Gastroesophageal sphincter (tissue), 4 donors: ENCODE results near the gene GNAI1. TPM values are rescaled to one million over a fixed set of nuclear protein-coding genes. Genes with fewer than 3 reads are reported as not detected.

Source experiments
- ATAC-seq: fragments of 150-250 bp; one replicate; pipeline ENCODE4 v1.9.1; 2016; ENCODE audit warnings: mild to moderate bottlenecking, moderate library complexity
- H3K27ac ChIP-seq, 4 donors: fragments of 200-600 bp; sonication (generic) in 3 of 4; 1 replicate in 3 of 4; 2 replicates in 1 of 4; pipeline ENCODE4 v1.5.1; 2016 to 2019
- H3K27me3 ChIP-seq: fragments of 200-600 bp; sonication (generic); one replicate; pipeline ENCODE4 v1.5.1; 2019
- H3K36me3 ChIP-seq, 2 donors: fragments of 200-600 bp; sonication (generic); one replicate each; pipeline ENCODE4 v1.5.1; 2019; ENCODE audit warnings: control low read depth in 1 of 2
- H3K4me1 ChIP-seq, 3 donors: fragments of 200-600 bp; sonication (generic); 1 replicate in 2 of 3; 2 replicates in 1 of 3; pipeline ENCODE4 v1.5.1; 2016 to 2019; ENCODE audit warnings: control low read depth in 2 of 3
- H3K4me3 ChIP-seq, 2 donors: fragments of 200-600 bp; sonication (generic); one replicate each; pipeline ENCODE4 v1.5.1; 2019; ENCODE audit warnings: mild to moderate bottlenecking in 1 of 2, moderate library complexity in 1 of 2
- H3K9me3 ChIP-seq, 3 donors: fragments of 200-600 bp; sonication (generic); one replicate each; pipeline ENCODE4 v1.5.1; 2017 to 2019; ENCODE audit warnings: control low read depth in 2 of 3
- EP300 ChIP-seq: sonication (generic); formaldehyde crosslinking; IDR thresholded peaks from one replicate; pipeline ENCODE4 v1.6.1; 2017; ENCODE audit warnings: antibody characterized with exemption, mild to moderate bottlenecking
- POLR2A ChIP-seq, 2 donors: fragments of 450-650 bp; IDR thresholded peaks; one replicate each; pipeline ENCODE4 v1.6.1; 2017; ENCODE audit warnings: antibody characterized with exemption in 2 of 2, mild to moderate bottlenecking in 2 of 2, moderate library complexity in 1 of 2
- POLR2AphosphoS5 ChIP-seq: sonication (generic); formaldehyde crosslinking; IDR thresholded peaks from one replicate; pipeline ENCODE4 v1.6.1; 2017; ENCODE audit warnings: antibody characterized with exemption
- WGBS, 2 donors: methylation state at CpG; one replicate each; pipeline ENCODE4 v1.1.5; 2018; ENCODE audit warnings: low coverage in 1 of 2; 5-methylcytosine and 5-hydroxymethylcytosine counted together
- total RNA-seq, 4 donors: library from RNA; depleted of rRNA; stranded (reverse); fragments of >200 nt; gene quantifications; one replicate each; pipeline ENCODE4 v1.1.0, GENCODE V29; 2016
- TF ChIP-seq, protein P1 (sequence below), 4 experiments: fragments of 200-600 bp in 2 of 4; fragments of 450-650 bp in 2 of 4; sonication (generic) in 1 of 4; IDR thresholded peaks; one replicate each; pipeline ENCODE4 v1.5.1; 2017 to 2019; ENCODE audit warnings: antibody characterized with exemption in 4 of 4, mild to moderate bottlenecking in 2 of 4, moderate library complexity in 2 of 4

Gene GNAI1
- total RNA-seq, 4 donors from 2014 or later, result 76.8 to 136 (median 108) TPM

DNA sequence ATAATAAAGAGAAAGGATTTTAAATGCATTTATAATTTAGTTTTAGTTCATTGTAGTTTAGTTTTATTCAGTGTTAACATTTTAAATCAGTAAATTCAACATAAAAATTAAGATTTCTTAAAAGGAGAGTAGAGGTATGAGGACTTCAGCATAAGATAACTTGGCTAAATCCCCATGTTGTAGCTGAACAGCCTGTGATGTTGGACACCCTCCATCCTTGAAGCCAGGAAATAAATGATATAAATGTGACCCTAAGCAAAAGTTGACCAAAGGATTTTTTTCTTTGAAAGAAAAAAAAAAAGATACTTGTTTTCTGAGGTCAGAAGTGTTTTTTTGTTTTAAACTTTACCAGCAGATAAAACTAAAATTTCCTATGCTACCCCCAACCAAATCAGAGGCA, 48.7 kb downstream of the GNAI1 start:
- peaks cover 0 to 72% (median 6%) of the 10 kb centered on the region in 3 donors for H3K4me1 ChIP-seq
- no peaks in the 10 kb centered on the region for H3K36me3 ChIP-seq
- H3K4me3 ChIP-seq, result no peak overlapping the region
- no peak overlapping the region for H3K27ac ChIP-seq
- H3K27me3 ChIP-seq, result no peaks in the 10 kb centered on the region
- H3K9me3 ChIP-seq, result no peaks in the 10 kb centered on the region
- TF ChIP-seq, protein P1, sequence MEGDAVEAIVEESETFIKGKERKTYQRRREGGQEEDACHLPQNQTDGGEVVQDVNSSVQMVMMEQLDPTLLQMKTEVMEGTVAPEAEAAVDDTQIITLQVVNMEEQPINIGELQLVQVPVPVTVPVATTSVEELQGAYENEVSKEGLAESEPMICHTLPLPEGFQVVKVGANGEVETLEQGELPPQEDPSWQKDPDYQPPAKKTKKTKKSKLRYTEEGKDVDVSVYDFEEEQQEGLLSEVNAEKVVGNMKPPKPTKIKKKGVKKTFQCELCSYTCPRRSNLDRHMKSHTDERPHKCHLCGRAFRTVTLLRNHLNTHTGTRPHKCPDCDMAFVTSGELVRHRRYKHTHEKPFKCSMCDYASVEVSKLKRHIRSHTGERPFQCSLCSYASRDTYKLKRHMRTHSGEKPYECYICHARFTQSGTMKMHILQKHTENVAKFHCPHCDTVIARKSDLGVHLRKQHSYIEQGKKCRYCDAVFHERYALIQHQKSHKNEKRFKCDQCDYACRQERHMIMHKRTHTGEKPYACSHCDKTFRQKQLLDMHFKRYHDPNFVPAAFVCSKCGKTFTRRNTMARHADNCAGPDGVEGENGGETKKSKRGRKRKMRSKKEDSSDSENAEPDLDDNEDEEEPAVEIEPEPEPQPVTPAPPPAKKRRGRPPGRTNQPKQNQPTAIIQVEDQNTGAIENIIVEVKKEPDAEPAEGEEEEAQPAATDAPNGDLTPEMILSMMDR (IDR thresholded peaks at IDR 0.05), result no peak
- TF ChIP-seq EP300, result no peak
- no peak for TF ChIP-seq POLR2A (IDR thresholded peaks at IDR 0.05)
- ATAC-seq, result no peak

DNA sequence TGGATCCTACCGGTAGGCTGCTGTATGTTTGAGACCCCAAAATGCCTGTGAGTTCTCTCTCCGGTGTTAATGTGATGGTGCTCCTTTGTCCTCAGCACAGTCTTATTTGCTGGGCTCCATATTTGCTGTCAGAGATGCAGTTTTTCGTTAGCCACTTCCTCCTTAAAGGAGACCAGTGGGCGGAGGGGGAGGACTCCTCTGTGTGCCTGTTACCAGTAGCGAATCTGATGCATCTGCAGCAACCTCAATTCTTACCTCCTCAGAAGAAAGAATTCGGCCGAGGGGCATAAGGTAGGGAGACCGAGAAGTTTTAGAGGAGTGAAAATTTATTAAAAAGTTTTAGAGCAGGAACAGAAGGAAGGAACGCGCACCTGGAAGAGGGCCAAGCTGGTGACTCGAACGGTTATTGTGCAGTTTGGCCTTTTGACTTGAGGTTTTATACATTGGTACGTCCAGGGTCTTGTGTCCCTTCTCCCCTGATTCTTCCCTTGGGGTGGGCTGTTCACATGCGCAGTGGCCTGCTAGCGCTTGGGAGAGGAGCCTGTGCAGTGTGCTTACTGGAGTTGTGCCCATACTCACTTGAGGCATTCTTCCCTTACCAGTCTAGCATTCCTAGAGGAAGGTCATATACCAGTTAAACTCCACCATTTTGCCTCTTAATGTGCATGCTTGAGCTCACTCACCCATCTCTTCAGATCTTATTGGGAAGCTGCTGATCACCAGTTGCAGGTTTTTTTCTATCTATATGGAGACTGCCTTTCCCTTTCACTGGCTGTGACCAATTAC, 49.5 kb downstream of the GNAI1 start:
- peaks cover 0 to 79% (median 6%) of the 10 kb centered on the region in 3 donors for H3K4me1 ChIP-seq
- H3K36me3 ChIP-seq, result no peaks in the 10 kb centered on the region
- H3K27me3 ChIP-seq, result no peaks in the 10 kb centered on the region
- no peak overlapping the region for H3K27ac ChIP-seq
- WGBS, 2 donors, result 83 to 91% methylated on average over 11 to 13 of the region's 15 CpGs
- no peaks in the 10 kb centered on the region for H3K9me3 ChIP-seq
- ATAC-seq, result no peak
- TF ChIP-seq, protein P1 (IDR thresholded peaks at IDR 0.05), result no peak
- TF ChIP-seq POLR2AphosphoS5 (no peak), EP300 (no peak), POLR2A (IDR thresholded peaks at IDR 0.05) (no peak)
- no peak overlapping the region for H3K4me3 ChIP-seq

DNA sequence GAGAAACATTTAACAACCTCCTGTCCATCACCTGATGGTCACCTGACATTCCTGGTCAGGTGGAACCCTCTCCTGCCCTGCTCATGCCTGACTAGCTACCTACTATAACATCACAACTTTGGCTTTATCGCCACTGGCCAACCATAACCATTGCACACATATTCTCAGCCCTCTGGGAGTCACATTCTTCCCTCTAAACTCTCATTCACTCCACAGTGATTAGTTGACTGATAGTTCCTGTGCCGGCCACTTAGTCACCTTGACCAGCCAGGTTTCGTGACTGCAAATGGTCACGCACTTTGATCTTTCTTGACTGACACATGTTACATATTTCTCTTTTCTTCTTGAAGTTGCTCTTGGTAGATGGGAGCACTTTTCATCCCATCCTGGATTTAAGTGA, 50.1 kb downstream of the GNAI1 start:
- no peaks in the 10 kb centered on the region for H3K36me3 ChIP-seq
- peaks cover 0 to 79% (median 6%) of the 10 kb centered on the region in 3 donors for H3K4me1 ChIP-seq
- 69 to 85% methylated on average over 4 of the region's 4 CpGs for WGBS, 2 donors

GRCh38 chr7:80185571-80185970, 50.9 kb downstream of the GNAI1 start:
- Histone ChIP-seq H3K4me3 (no peak overlapping the region), H3K9me3 (no peaks in the 10 kb centered on the region), H3K27me3 (no peaks in the 10 kb centered on the region), H3K27ac (no peak overlapping the region), H3K36me3 (no peaks in the 10 kb centered on the region), H3K4me1 (peaks cover 0 to 70% (median 6%) of the 10 kb centered on the region in 3 donors)
- no peak for TF ChIP-seq POLR2A (IDR thresholded peaks at IDR 0.05)
- WGBS, 2 donors, result 77 to 85% methylated on average over 5 to 7 of the region's 7 CpGs
- no peak for ATAC-seq

More for the DNA sequence above, 50.1 kb downstream of the GNAI1 start:
- ATAC-seq, result no peak
- Histone ChIP-seq H3K27ac (no peak overlapping the region), H3K27me3 (no peaks in the 10 kb centered on the region), H3K9me3 (no peaks in the 10 kb centered on the region), H3K4me3 (no peak overlapping the region)
- TF ChIP-seq POLR2AphosphoS5 (no peak), POLR2A (IDR thresholded peaks at IDR 0.05) (no peak), EP300 (no peak)
- TF ChIP-seq, protein P1 (IDR thresholded peaks at IDR 0.05), result no peak

- Histone ChIP-seq H3K4me1 (peaks cover 0 to 73% (median 6%) of the 10 kb centered on the region in 3 donors), H3K36me3 (no peaks in the 10 kb centered on the region), H3K4me3 (no peak overlapping the region), H3K27ac (no peak overlapping the region), H3K9me3 (no peaks in the 10 kb centered on the region), H3K27me3 (no peaks in the 10 kb centered on the region)
- no peak for ATAC-seq
- TF ChIP-seq, protein P1 (IDR thresholded peaks at IDR 0.05), result no peak
- no peak for TF ChIP-seq POLR2A (IDR thresholded peaks at IDR 0.05)
- TF ChIP-seq EP300, result no peak
- TF ChIP-seq POLR2AphosphoS5, result no peak
These were observed 52.1 kb downstream of the GNAI1 start for GRCh38 chr7:80186721-80187120.
